Limb (tissue), 2 donors: Measurements from ENCODE around the gene PPIL4.
"Not testable (repeated sequence)": the region's sequence is repeated elsewhere in the genome, so short reads cannot be mapped to it uniquely, and the experiment has no call there.

Source experiments
- DNase-seq, 2 donors: peaks; one replicate each; pipeline ENCODE4 v3.0.0-alpha.2; 2016; ENCODE audit errors: extremely low spot score in 2 of 2

Gene PPIL4

GRCh38 chr6:149461670-149462069 is 84.2 kb downstream of the PPIL4 start:
- DNase-seq = no peak

- DNase-seq = not testable (repeated sequence)
Measured at GRCh38 chr6:149460249-149460648, 85.6 kb downstream of the PPIL4 start.

GRCh38 chr6:149459761-149460160 is 86.1 kb downstream of the PPIL4 start:
- no peak for DNase-seq

- DNase-seq = no peak
Measured at GRCh38 chr6:149458806-149459205, 87.0 kb downstream of the PPIL4 start.

DNA sequence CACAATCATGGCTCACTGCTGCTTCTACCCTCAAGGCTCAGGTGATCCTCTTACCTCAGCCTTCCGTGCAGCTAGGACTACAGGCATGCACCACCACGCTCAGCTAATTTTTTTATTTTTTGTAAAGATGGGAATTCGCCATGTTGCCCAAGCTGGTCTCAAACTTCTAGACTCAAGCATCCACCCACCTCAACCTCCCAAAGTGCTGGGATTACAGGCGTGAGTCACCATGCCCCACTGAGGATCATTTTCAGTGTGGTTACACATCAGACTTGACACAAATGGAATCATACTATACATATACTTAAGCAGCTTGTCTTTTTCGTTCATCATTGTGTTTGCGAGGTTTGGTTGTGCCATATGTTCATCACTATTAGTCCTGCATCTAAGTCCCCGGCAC is 87.6 kb downstream of the PPIL4 start:
- no peak for DNase-seq

DNA sequence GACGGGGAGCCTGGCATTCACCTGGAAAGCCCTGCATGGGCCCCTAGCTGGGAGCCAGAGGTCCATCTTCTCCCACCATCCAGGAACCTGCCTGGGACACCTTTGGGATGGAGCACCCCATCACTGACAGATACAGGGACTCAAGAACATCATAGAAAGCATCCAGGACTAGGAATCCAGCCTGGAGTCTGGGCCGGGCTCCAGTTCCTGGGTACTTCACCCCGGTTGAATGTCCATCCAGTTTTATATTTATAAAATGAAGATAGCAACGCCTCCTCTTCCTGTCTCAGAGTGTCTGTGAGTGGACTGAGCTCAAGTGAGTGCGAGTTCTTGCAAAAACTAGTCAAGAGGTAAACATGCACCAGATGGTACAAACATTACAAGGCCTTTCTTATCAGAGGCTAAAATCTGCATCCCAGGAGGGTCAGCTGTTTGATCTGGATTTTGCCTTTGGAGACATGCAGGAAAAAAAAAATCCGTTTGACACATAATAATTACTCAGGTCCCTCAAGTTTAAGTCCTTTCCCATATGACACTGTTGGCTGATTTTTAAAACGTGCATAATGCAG is 88.4 kb downstream of the PPIL4 start:
- no peak for DNase-seq

- no peak for DNase-seq
Measured at GRCh38 chr6:149456311-149457021, 89.4 kb downstream of the PPIL4 start.

- no peak for DNase-seq
Measured at GRCh38 chr6:149455031-149455732, 90.7 kb downstream of the PPIL4 start.
